Endothelial cell of umbilical vein (primary cell): Measurements from ENCODE around the gene TMIE. TPM values are rescaled to one million over a fixed set of nuclear protein-coding genes. Genes with fewer than 3 reads are reported as not detected.

Experiments
- BruUV-seq: library from RNA; stranded (reverse); fragments of 400-500 nt; replicated peaks from 2 replicates; lab custom pipeline; 2021; lab: Mats Ljungman, UMichigan
- CTCF ChIA-PET: fragments of 300-600, 350-600 bp; sonication (Branson Sonifier 250); formaldehyde crosslinking; loops from one replicate; lab custom pipeline; 2021; ENCODE audit warnings: antibody characterized with exemption, inconsistent platforms; lab: Charles Lee
- POLR2A ChIA-PET: fragments of 300-600, 350-600 bp; sonication (Branson Sonifier 250); formaldehyde crosslinking; loops from one replicate; lab custom pipeline; 2021; ENCODE audit warnings: antibody characterized with exemption, inconsistent platforms; lab: Charles Lee
- DNase-seq: peaks from one replicate; pipeline ENCODE4 v3.0.0-alpha.2; 2011; ENCODE audit warnings: low read depth, low spot score
- FAIRE-seq: peaks from 2 replicates; lab custom pipeline; 2011; peaks lifted over from hg19 to GRCh38; lab: Jason Lieb, UNC
- H2AFZ ChIP-seq: 2 replicates; pipeline ENCODE4 v1.6.0; 2012; ENCODE audit warnings: low read depth, low read length, control low read depth, inconsistent platforms
- H3K27ac ChIP-seq: 2 replicates; pipeline ENCODE4 v1.5.1; 2011; ENCODE audit warnings: low read depth, mild to moderate bottlenecking, control low read depth, low read length, moderate library complexity; ENCODE audit not compliant: insufficient read depth
- H3K27me3 ChIP-seq, 2 experiments: 2 replicates each; pipeline versions ENCODE4 v1.6.0 to v1.6.1; 2011; ENCODE audit warnings: low read length in 2 of 2, mixed read lengths in 1 of 2; ENCODE audit not compliant: control insufficient read depth in 2 of 2, insufficient read depth in 2 of 2
- H3K36me3 ChIP-seq, 2 experiments: 2 replicates in 1 of 2; 3 replicates in 1 of 2; pipeline ENCODE4 v1.5.1; 2011; ENCODE audit warnings: low read length in 2 of 2, mild to moderate bottlenecking in 1 of 2, moderate library complexity in 1 of 2; ENCODE audit not compliant: control insufficient read depth in 2 of 2, insufficient read depth in 2 of 2; ENCODE audit errors: extremely low read depth in 1 of 2
- H3K4me1 ChIP-seq: 3 replicates; pipeline ENCODE4 v1.5.1; 2011; ENCODE audit warnings: mild to moderate bottlenecking, low read length; ENCODE audit not compliant: control insufficient read depth, insufficient read depth; ENCODE audit errors: extremely low read depth
- H3K4me2 ChIP-seq: 2 replicates; pipeline ENCODE4 v1.6.1; 2011; ENCODE audit warnings: low read length, control low read depth, mixed read lengths; ENCODE audit not compliant: insufficient read depth
- H3K4me3 ChIP-seq, 3 experiments: fragments of 200-600 bp in 1 of 3; sonication (generic), shearing (Covaris generic) in 1 of 3; replicated peaks in 1 of 3; 2 replicates each; pipeline ENCODE4 v1.5.1; 2011 to 2016; ENCODE audit warnings: control low read depth in 3 of 3, low read length in 3 of 3, mild to moderate bottlenecking in 2 of 3, inconsistent platforms in 1 of 3, low read depth in 1 of 3, moderate library complexity in 1 of 3; ENCODE audit not compliant: insufficient read depth in 1 of 3
- H3K79me2 ChIP-seq: 2 replicates; pipeline ENCODE4 v1.6.0; 2012; ENCODE audit warnings: low read length, inconsistent platforms; ENCODE audit not compliant: control insufficient read depth, insufficient read depth
- H3K9ac ChIP-seq: replicated peaks from 2 replicates; pipeline ENCODE3; 2011; ENCODE audit warnings: low read length, control low read depth; ENCODE audit not compliant: insufficient read depth; ENCODE audit errors: extremely low read depth
- H3K9me1 ChIP-seq: replicated peaks from 3 replicates; pipeline ENCODE4 v1.6.0; 2011; ENCODE audit warnings: mild to moderate bottlenecking, low read length; ENCODE audit not compliant: control insufficient read depth, insufficient read depth; ENCODE audit errors: extremely low read depth
- H3K9me3 ChIP-seq: replicated peaks from 2 replicates; pipeline ENCODE4 v1.5.1; 2012; ENCODE audit warnings: low read length, inconsistent platforms; ENCODE audit not compliant: control insufficient read depth, insufficient read depth
- H4K20me1 ChIP-seq: replicated peaks from 2 replicates; pipeline ENCODE3; 2011; ENCODE audit warnings: mild to moderate bottlenecking, low read length; ENCODE audit not compliant: control insufficient read depth, insufficient read depth; ENCODE audit errors: extremely low read depth
- CTCF ChIP-seq, 2 donors: IDR thresholded peaks; 1 replicate in 1 of 2; 2 replicates in 1 of 2; pipeline ENCODE4 v1.5.1; 2011; ENCODE audit warnings: low read length in 2 of 2, mild to moderate bottlenecking in 2 of 2, moderate library complexity in 2 of 2, control low read depth in 1 of 2, inconsistent platforms in 1 of 2, low read depth in 1 of 2; ENCODE audit not compliant: insufficient read depth in 1 of 2; ENCODE audit errors: extremely low read depth in 1 of 2
- EZH2 ChIP-seq: IDR thresholded peaks from 2 replicates; pipeline ENCODE4 v1.6.1; 2012; ENCODE audit warnings: borderline replicate concordance, low read depth, mild to moderate bottlenecking, moderate library complexity, low read length, inconsistent platforms; ENCODE audit not compliant: severe bottlenecking
- FOS ChIP-seq: IDR thresholded peaks from 2 replicates; pipeline ENCODE4 v1.6.1; 2011; ENCODE audit warnings: mild to moderate bottlenecking, low read length, moderate library complexity, borderline replicate concordance; ENCODE audit not compliant: insufficient read depth
- GATA2 ChIP-seq: IDR thresholded peaks from 2 replicates; pipeline ENCODE4 v1.7.0; 2011; ENCODE audit warnings: low read depth, mild to moderate bottlenecking, moderate library complexity, mixed read lengths, low read length; ENCODE audit not compliant: insufficient read length, insufficient read depth
- JUN ChIP-seq: IDR thresholded peaks from 2 replicates; pipeline ENCODE4 v1.6.1; 2011; ENCODE audit warnings: borderline replicate concordance, low read depth; ENCODE audit not compliant: insufficient read length, insufficient read depth
- MAX ChIP-seq: IDR thresholded peaks from 2 replicates; pipeline ENCODE4 v1.6.1; 2011; ENCODE audit not compliant: insufficient read depth, insufficient read length
- MYC ChIP-seq: IDR thresholded peaks from one replicate; pipeline ENCODE4 v1.6.1; 2011; ENCODE audit warnings: mild to moderate bottlenecking, low read depth, low read length
- POLR2A ChIP-seq: IDR thresholded peaks from 2 replicates; pipeline ENCODE4 v1.6.1; 2012; ENCODE audit warnings: low read depth, mild to moderate bottlenecking, control low read depth, low read length
- POLR2AphosphoS5 ChIP-seq: IDR thresholded peaks from 2 replicates; pipeline ENCODE4 v1.6.1; 2012; ENCODE audit warnings: low read depth, mild to moderate bottlenecking, control low read depth, low read length, moderate library complexity; ENCODE audit not compliant: insufficient read depth
- dilution Hi-C: fragments of 300-500 bp; cut with MboI; formaldehyde crosslinking; loops from one replicate; pipeline ENCODE4 v1.15.0; 2019; ENCODE audit warnings: low sequenced_read_pairs; ENCODE audit not compliant: extremely low pct_ligation_motif_present
- intact Hi-C: fragments of 100-400 bp; cut with micrococcal nuclease; formaldehyde crosslinking; loops from one replicate; pipeline ENCODE4 v1.10.0; 2022
- polyA plus RNA-seq, 4 experiments: library from polyadenylated mRNA; depleted of rRNA in 3 of 4; stranded (reverse) in 3 of 4; unstranded in 1 of 4; fragments of >200 nt; gene quantifications; 2 replicates each; pipeline versions ENCODE4 v1.2.1 to v1.2.3, GENCODE V29; 2011 to 2012; ENCODE audit warnings: missing spikeins in 1 of 4
- total RNA-seq: library from RNA; stranded (reverse); gene quantifications from 2 replicates; pipeline ENCODE4 v1.2.3, GENCODE V29; 2021

Gene TMIE
- total and polyA plus RNA-seq, 2 donors (not counting 3 experiments of a cell fraction or from before 2014, with no cell fraction given), result 0.15 to 0.27 TPM

GRCh38 chr3:46729038-46729437, 27.8 kb downstream of the TMIE start:
- FAIRE-seq, result no peak
- Histone ChIP-seq H3K27me3 (peaks cover 9 to 11% of the 10 kb centered on the region in 2 experiments), H3K4me1 (no peaks in the 10 kb centered on the region), H3K36me3 (no peaks in the 10 kb centered on the region), H3K9me1 (no peaks in the 10 kb centered on the region), H3K4me2 (no peak overlapping the region), H2AFZ (no peak overlapping the region), H3K4me3 (no peak overlapping the region), H3K9me3 (no peaks in the 10 kb centered on the region), H3K79me2 (no peaks in the 10 kb centered on the region), H3K9ac (no peak overlapping the region), H3K27ac (no peak overlapping the region), H4K20me1 (no peaks in the 10 kb centered on the region)
- POLR2A ChIA-PET, result interaction anchor here (0.6 kb wide), 1 partner anchor 18 kb away, joined by 3 read pairs; no protein-coding TSS in a partner anchor
- no peak for DNase-seq
- BruUV-seq, result no TSS peak
- CTCF ChIA-PET, result interaction anchor here (1.0 to 1.4 kb wide), 3 partner anchors 8 to 23 kb away, joined by 3 read pairs; no protein-coding TSS in a partner anchor
- TF ChIP-seq POLR2A (no peak), POLR2AphosphoS5 (no peak), CTCF (IDR thresholded peaks at IDR 0.05; ENCODE audit: extremely low read depth in 1 of 2, insufficient read depth in 1 of 2, low read depth in 1 of 2, low read length in 2 of 2) (no peak), EZH2 (no peak), GATA2 (no peak), FOS (no peak), MAX (no peak), JUN (no peak), MYC (no peak)
- dilution Hi-C loops, result no loop called here
- intact Hi-C loops, result no loop called here
